Keratinocyte (primary cell): ENCODE results near the gene RETREG1. TPM values are rescaled to one million over a fixed set of nuclear protein-coding genes. Genes with fewer than 3 reads are reported as not detected.
A peak's percentile ranks its signal among the peaks of the same experiment; 100 is the strongest.

Experiments used
- DNase-seq: peaks from one replicate; pipeline ENCODE4 v3.0.0-alpha.2; 2011; ENCODE audit warnings: low read depth, missing footprints, low spot score
- FAIRE-seq: peaks from 2 replicates; lab custom pipeline; 2011; peaks lifted over from hg19 to GRCh38; lab: Jason Lieb, UNC
- H2AFZ ChIP-seq: 2 replicates; pipeline ENCODE4 v1.6.0; 2012; ENCODE audit warnings: low read length, control low read depth, inconsistent platforms; ENCODE audit not compliant: control insufficient read depth
- H3K27ac ChIP-seq: 2 replicates; pipeline ENCODE4 v1.5.1; 2011; ENCODE audit warnings: low read length; ENCODE audit not compliant: control insufficient read depth, insufficient read depth
- H3K27me3 ChIP-seq: 3 replicates; pipeline ENCODE4 v1.6.0; 2011; ENCODE audit warnings: low read length; ENCODE audit not compliant: control insufficient read depth, insufficient read depth; ENCODE audit errors: extremely low read depth
- H3K36me3 ChIP-seq, 2 experiments: 2 replicates in 1 of 2; 3 replicates in 1 of 2; pipeline ENCODE4 v1.5.1; 2011; ENCODE audit warnings: low read length in 2 of 2, mild to moderate bottlenecking in 1 of 2; ENCODE audit not compliant: control insufficient read depth in 2 of 2, insufficient read depth in 2 of 2; ENCODE audit errors: extremely low read depth in 1 of 2
- H3K4me1 ChIP-seq: 3 replicates; pipeline ENCODE4 v1.5.1; 2011; ENCODE audit warnings: low read length; ENCODE audit not compliant: control insufficient read depth, insufficient read depth; ENCODE audit errors: extremely low read depth
- H3K4me2 ChIP-seq: 3 replicates; pipeline ENCODE4 v1.6.0; 2011; ENCODE audit warnings: low read depth, low read length; ENCODE audit not compliant: control insufficient read depth, insufficient read depth; ENCODE audit errors: extremely low read depth
- H3K4me3 ChIP-seq, 3 experiments: fragments of 200-600 bp in 1 of 3; sonication (generic) in 1 of 3; 2 replicates in 2 of 3; 3 replicates in 1 of 3; pipeline ENCODE4 v1.5.1; 2011 to 2016; ENCODE audit warnings: low read length in 3 of 3, mild to moderate bottlenecking in 3 of 3, control low read depth in 2 of 3, inconsistent platforms in 1 of 3, low read depth in 1 of 3, mixed read lengths in 1 of 3, mixed run types in 1 of 3, moderate library complexity in 1 of 3; ENCODE audit not compliant: control insufficient read depth in 2 of 3, insufficient read depth in 2 of 3; ENCODE audit errors: extremely low read depth in 1 of 3
- H3K79me2 ChIP-seq: 2 replicates; pipeline ENCODE4 v1.6.0; 2012; ENCODE audit warnings: low read length; ENCODE audit not compliant: control insufficient read depth, insufficient read depth
- H3K9ac ChIP-seq: 3 replicates; pipeline ENCODE4 v1.6.0; 2011; ENCODE audit warnings: low read length; ENCODE audit not compliant: control insufficient read depth, insufficient read depth; ENCODE audit errors: extremely low read depth
- H3K9me1 ChIP-seq: 3 replicates; pipeline ENCODE4 v1.6.0; 2011; ENCODE audit warnings: low read length; ENCODE audit not compliant: control insufficient read depth, insufficient read depth; ENCODE audit errors: extremely low read depth
- H3K9me3 ChIP-seq: 2 replicates; pipeline ENCODE4 v1.5.1; 2012; ENCODE audit warnings: low read depth, low read length; ENCODE audit not compliant: control insufficient read depth
- H4K20me1 ChIP-seq: 3 replicates; pipeline ENCODE4 v1.6.0; 2011; ENCODE audit warnings: low read length; ENCODE audit not compliant: control insufficient read depth, insufficient read depth; ENCODE audit errors: extremely low read depth
- EZH2 ChIP-seq: IDR thresholded peaks from one replicate; pipeline ENCODE4 v1.6.1; 2012; ENCODE audit warnings: inconsistent platforms, mild to moderate bottlenecking, low read length, moderate library complexity
- dilution Hi-C: fragments of 300-500 bp; cut with MboI; formaldehyde crosslinking; loops from one replicate; pipeline ENCODE4 v1.7.0; 2020; ENCODE audit warnings: low sequenced_read_pairs; ENCODE audit not compliant: extremely low pct_ligation_motif_present
- polyA plus RNA-seq, 5 experiments: library from polyadenylated mRNA; depleted of rRNA in 3 of 5; stranded (reverse) in 3 of 5; stranded (forward) in 1 of 5; unstranded in 1 of 5; fragments of >200 nt; gene quantifications; 1 replicate in 1 of 5; 2 replicates in 3 of 5; 3 replicates in 1 of 5; pipeline versions ENCODE4 v1.2.1 to v1.2.3, GENCODE V29; 2011 to 2012; ENCODE audit warnings: missing spikeins in 2 of 5, low read depth in 1 of 5, low replicate concordance in 1 of 5
- TF ChIP-seq, protein P1 (sequence below), 3 experiments: IDR thresholded peaks in 1 of 3; conservative IDR thresholded peaks in 1 of 3; optimal IDR thresholded peaks in 1 of 3; 2 replicates in 2 of 3; 3 replicates in 1 of 3; pipeline versions ENCODE3 to v1.5.1; 2011; ENCODE audit warnings: low read length in 3 of 3, mild to moderate bottlenecking in 3 of 3, moderate library complexity in 2 of 3, control low read depth in 1 of 3, inconsistent platforms in 1 of 3; ENCODE audit not compliant: insufficient read depth in 2 of 3; ENCODE audit errors: extremely low read depth in 1 of 3

RETREG1 gene
- polyA plus RNA-seq, 1 donor (not counting 4 experiments of a cell fraction or from before 2014, with no cell fraction given) = 7.4 TPM

DNA sequence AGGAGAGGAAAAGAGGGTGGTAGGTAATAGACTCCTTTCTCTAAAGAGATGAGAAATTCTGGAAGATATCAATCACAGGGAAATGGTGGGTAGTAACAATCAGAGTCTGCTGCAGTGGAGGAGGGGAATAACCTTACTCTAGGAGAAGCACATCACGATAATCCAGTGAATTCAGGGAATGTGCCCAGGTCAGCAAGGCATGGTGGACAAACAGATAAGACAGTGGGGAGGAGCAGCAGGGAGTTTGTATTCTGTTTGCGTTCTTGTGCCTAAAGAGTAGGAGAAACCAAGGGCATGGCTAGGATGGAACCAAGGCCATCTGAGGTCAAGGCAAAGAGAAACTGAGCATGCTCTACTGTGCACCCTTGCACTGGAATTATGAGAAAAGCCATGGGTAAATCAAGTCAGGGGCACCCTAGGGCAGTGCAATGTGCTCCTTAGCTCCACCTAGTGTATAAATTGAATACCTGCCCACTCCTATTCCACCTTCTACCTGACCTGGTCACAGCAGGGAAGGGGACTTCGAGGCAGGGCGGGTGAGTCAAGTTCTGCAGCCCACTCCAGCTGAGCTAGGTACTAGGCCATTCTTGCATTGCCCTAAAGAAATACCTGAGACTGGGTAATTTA lies 31.6 kb downstream of the RETREG1 start:
- Histone ChIP-seq H4K20me1 (no peaks in the 10 kb centered on the region), H3K79me2 (no peaks in the 10 kb centered on the region), H3K27me3 (no peaks in the 10 kb centered on the region), H3K27ac (no peak overlapping the region), H2AFZ (no peak overlapping the region), H3K9me3 (no peaks in the 10 kb centered on the region), H3K4me1 (peaks cover 5% of the 10 kb centered on the region), H3K4me2 (no peak overlapping the region), H3K9ac (no peak overlapping the region), H3K4me3 (no peak overlapping the region), H3K9me1 (no peaks in the 10 kb centered on the region), H3K36me3 (no peaks in the 10 kb centered on the region)
- DNase-seq (no peak), FAIRE-seq (no peak)
- no peak for TF ChIP-seq EZH2
- TF ChIP-seq, protein P1, sequence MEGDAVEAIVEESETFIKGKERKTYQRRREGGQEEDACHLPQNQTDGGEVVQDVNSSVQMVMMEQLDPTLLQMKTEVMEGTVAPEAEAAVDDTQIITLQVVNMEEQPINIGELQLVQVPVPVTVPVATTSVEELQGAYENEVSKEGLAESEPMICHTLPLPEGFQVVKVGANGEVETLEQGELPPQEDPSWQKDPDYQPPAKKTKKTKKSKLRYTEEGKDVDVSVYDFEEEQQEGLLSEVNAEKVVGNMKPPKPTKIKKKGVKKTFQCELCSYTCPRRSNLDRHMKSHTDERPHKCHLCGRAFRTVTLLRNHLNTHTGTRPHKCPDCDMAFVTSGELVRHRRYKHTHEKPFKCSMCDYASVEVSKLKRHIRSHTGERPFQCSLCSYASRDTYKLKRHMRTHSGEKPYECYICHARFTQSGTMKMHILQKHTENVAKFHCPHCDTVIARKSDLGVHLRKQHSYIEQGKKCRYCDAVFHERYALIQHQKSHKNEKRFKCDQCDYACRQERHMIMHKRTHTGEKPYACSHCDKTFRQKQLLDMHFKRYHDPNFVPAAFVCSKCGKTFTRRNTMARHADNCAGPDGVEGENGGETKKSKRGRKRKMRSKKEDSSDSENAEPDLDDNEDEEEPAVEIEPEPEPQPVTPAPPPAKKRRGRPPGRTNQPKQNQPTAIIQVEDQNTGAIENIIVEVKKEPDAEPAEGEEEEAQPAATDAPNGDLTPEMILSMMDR (optimal IDR thresholded peaks at IDR 0.05 in 1 of 3, IDR thresholded peaks at IDR 0.05 in 1 of 3, conservative IDR thresholded peaks at IDR 0.05 in 1 of 3; ENCODE audit: extremely low read depth in 1 of 3, insufficient read depth in 2 of 3, low read length in 3 of 3) = peak; percentile 64 to 78 (median 78)
- dilution Hi-C loops = no loop called here

DNA sequence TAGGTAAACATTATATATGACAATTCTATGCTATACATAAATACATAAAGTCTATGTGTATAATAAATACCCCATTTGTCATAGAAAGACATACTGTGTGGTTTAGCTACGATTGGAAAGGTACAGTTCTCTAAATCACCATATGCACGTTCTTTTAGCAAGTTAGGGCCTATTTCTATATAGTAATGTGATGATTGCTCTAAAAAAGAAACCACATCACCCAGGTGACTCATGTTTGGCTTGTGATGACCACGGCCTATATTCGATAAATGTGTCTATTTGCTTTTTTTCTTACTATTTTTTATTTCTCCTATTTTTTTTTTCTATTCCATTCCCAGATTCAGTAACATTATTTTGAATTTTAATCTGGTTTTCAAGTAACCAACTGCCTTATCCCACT lies 34.7 kb downstream of the RETREG1 start:
- H3K9me3 ChIP-seq = no peaks in the 10 kb centered on the region
- H3K4me2 ChIP-seq = no peak overlapping the region
- TF ChIP-seq EZH2 = no peak
- TF ChIP-seq, protein P1 (optimal IDR thresholded peaks at IDR 0.05 in 1 of 3, IDR thresholded peaks at IDR 0.05 in 1 of 3, conservative IDR thresholded peaks at IDR 0.05 in 1 of 3; ENCODE audit: extremely low read depth in 1 of 3, insufficient read depth in 2 of 3, low read length in 3 of 3) = no peak
- H3K9me1 ChIP-seq = no peaks in the 10 kb centered on the region
- no peak for FAIRE-seq
- no peaks in the 10 kb centered on the region for H4K20me1 ChIP-seq
- H3K27ac ChIP-seq = no peak overlapping the region
- H3K9ac ChIP-seq = no peak overlapping the region
- peaks cover 5% of the 10 kb centered on the region for H3K4me1 ChIP-seq
- DNase-seq = no peak
- H3K27me3 ChIP-seq = no peaks in the 10 kb centered on the region
- no peak overlapping the region for H3K4me3 ChIP-seq
- dilution Hi-C loops = no loop called here
- no peaks in the 10 kb centered on the region for H3K36me3 ChIP-seq
- H2AFZ ChIP-seq = no peak overlapping the region
- no peaks in the 10 kb centered on the region for H3K79me2 ChIP-seq
